SK-N-SH (cell line): ENCODE measurements around the gene SREBF2.

Source experiments
- CTCF ChIP-seq: fragments of 200-600 bp; sonication (generic); IDR thresholded peaks from 2 replicates; pipeline ENCODE4 v1.6.1; 2017; ENCODE audit warnings: antibody characterized with exemption, mild to moderate bottlenecking, moderate library complexity
- GATA2 ChIP-seq: sonication (generic); formaldehyde crosslinking; IDR thresholded peaks from 2 replicates; pipeline ENCODE4 v1.5.0; 2020; ENCODE audit warnings: mild to moderate bottlenecking, missing genetic modification reagents
- RFX5 ChIP-seq: IDR thresholded peaks from 2 replicates; pipeline ENCODE4 v1.6.1; 2012; ENCODE audit warnings: mild to moderate bottlenecking, improper control_type of control experiment, low read length

GRCh38 chr22:41846268-41846987, 13.5 kb downstream of the SREBF2 start:
- TF ChIP-seq RFX5 (no peak), GATA2 (CRISPR knock-in tag) (no peak), CTCF (no peak)
